Measurements from ENCODE around the gene TLCD3A. TPM values are rescaled to one million over a fixed set of nuclear protein-coding genes. Genes with fewer than 3 reads are reported as not detected.

TLCD3A gene
- polyA plus RNA-seq, 1 of the 3 experiments (the other 2 are of a cell fraction) = 31.7 TPM

- no peak overlapping the region for H3K4me3 ChIP-seq (ENCODE audit: low read depth in 2 of 2, low read length in 1 of 2)
- H3K27ac ChIP-seq (ENCODE audit: low read depth in 2 of 2, low read length in 1 of 2) = no peak overlapping the region
- no peaks in the 10 kb centered on the region for H3F3A ChIP-seq (replicated peaks; ENCODE audit: insufficient read depth)
- TF ChIP-seq USF1 (IDR thresholded peaks at IDR 0.05; ENCODE audit: borderline replicate concordance, low read depth) (no peak), MEF2A (IDR thresholded peaks at IDR 0.05; ENCODE audit: borderline replicate concordance, low read depth) (no peak), FOSL2 (IDR thresholded peaks at IDR 0.05; ENCODE audit: borderline replicate concordance, low read depth) (no peak), EP300 (IDR thresholded peaks at IDR 0.05; ENCODE audit: borderline replicate concordance in 1 of 2, low read depth in 1 of 2, low read length in 1 of 2) (no peak), RFX5 (IDR thresholded peaks at IDR 0.05; ENCODE audit: low read length) (no peak), FOXJ3 (CRISPR knock-in tag; IDR thresholded peaks at IDR 0.05) (no peak), REST (IDR thresholded peaks at IDR 0.05; ENCODE audit: low read depth, low read length) (no peak), NFIC (IDR thresholded peaks at IDR 0.05; ENCODE audit: borderline replicate concordance) (no peak), RAD21 (IDR thresholded peaks at IDR 0.05; ENCODE audit: low read length) (no peak), TEAD4 (IDR thresholded peaks at IDR 0.05; ENCODE audit: borderline replicate concordance, insufficient read depth) (no peak), TCF12 (IDR thresholded peaks at IDR 0.05) (no peak), GATA2 (CRISPR knock-in tag; IDR thresholded peaks at IDR 0.05) (no peak), ELF1 (IDR thresholded peaks at IDR 0.05) (no peak)
- WGBS (ENCODE audit: low lambda C conversion rate) = 100% methylated on average over 1 of the region's 1 CpG
- no peaks in the 10 kb centered on the region for H4K20me1 ChIP-seq (ENCODE audit: insufficient read depth)
- H3K9me3 ChIP-seq = no peaks in the 10 kb centered on the region
- no peak overlapping the region for H3K9ac ChIP-seq
- H3K4me1 ChIP-seq (ENCODE audit: control insufficient read depth in 1 of 2, insufficient read depth in 2 of 2, low read depth in 1 of 2, low read length in 1 of 2) = peaks cover 0 to 10% of the 10 kb centered on the region in 2 experiments; a peak in 1 of 4 replicates
- H3K9me2 ChIP-seq = no peaks in the 10 kb centered on the region
- peaks cover 45% of the 10 kb centered on the region for H3K79me2 ChIP-seq (ENCODE audit: insufficient read depth)
- H2AFZ ChIP-seq (ENCODE audit: low read depth) = no peak overlapping the region
- no peak overlapping the region for H3K4me2 ChIP-seq
- no peaks in the 10 kb centered on the region for H3K27me3 ChIP-seq (ENCODE audit: insufficient read depth)
- CTCF ChIA-PET = interaction anchor here (1.4 to 7.1 kb wide), 3 partner anchors 17 to 271 kb away, joined by 3 to 54 read pairs (median 9); no protein-coding TSS in a partner anchor
- DNase-seq = no peak
- peaks cover 4 to 22% of the 10 kb centered on the region in 2 experiments for H3K36me3 ChIP-seq (replicated peaks in 1 of 2; ENCODE audit: control insufficient read depth in 1 of 2, insufficient read depth in 2 of 2, low read length in 1 of 2)
- POLR2A ChIA-PET = no interaction called here
Measured at GRCh38 chr17:683040-683439, 49.4 kb upstream of the TLCD3A start.
